HG03520 (cell line): ENCODE results near the gene SLC40A1.
A peak's percentile ranks its signal among the peaks of the same experiment; 100 is the strongest.
"Not testable (repeated sequence)": the region's sequence is repeated elsewhere in the genome, so short reads cannot be mapped to it uniquely, and the experiment has no call there.

Experiments used
- ATAC-seq: cut with Tn5 transposase; IDR thresholded peaks from one replicate; pipeline ENCODE4 v1.9.1; 2021; ENCODE audit warnings: mild to moderate bottlenecking, moderate library complexity; ENCODE audit not compliant: unreplicated experiment

Gene SLC40A1

GRCh38 chr2:189601652-189602051 lies 21.1 kb upstream of the SLC40A1 start:
- ATAC-seq = not testable (repeated sequence)

- ATAC-seq = no peak
Observed at GRCh38 chr2:189601043-189601442, 20.5 kb upstream of the SLC40A1 start.

GRCh38 chr2:189599245-189599644 lies 18.7 kb upstream of the SLC40A1 start:
- ATAC-seq = no peak

- no peak for ATAC-seq
Observed at GRCh38 chr2:189595417-189595816, 14.8 kb upstream of the SLC40A1 start.

GRCh38 chr2:189594305-189594704 lies 13.7 kb upstream of the SLC40A1 start:
- no peak for ATAC-seq

- no peak for ATAC-seq
Observed at GRCh38 chr2:189593115-189593514, 12.5 kb upstream of the SLC40A1 start.

- no peak for ATAC-seq
Observed at GRCh38 chr2:189592353-189592984, 11.9 kb upstream of the SLC40A1 start.

GRCh38 chr2:189587780-189588179 lies 7.2 kb upstream of the SLC40A1 start:
- ATAC-seq = no peak

- no peak for ATAC-seq
Observed at GRCh38 chr2:189585226-189585756, 4.7 kb upstream of the SLC40A1 start.

- no peak for ATAC-seq
Observed at GRCh38 chr2:189584686-189585085, 4.1 kb upstream of the SLC40A1 start.

- ATAC-seq = no peak
Observed at GRCh38 chr2:189583227-189584198, 2.9 kb upstream of the SLC40A1 start.

GRCh38 chr2:189582809-189583192 lies 2.2 kb upstream of the SLC40A1 start:
- no peak for ATAC-seq

- no peak for ATAC-seq
Observed at GRCh38 chr2:189582140-189582808, 1.7 kb upstream of the SLC40A1 start.

- ATAC-seq = no peak
Observed at GRCh38 chr2:189581354-189582139, 961 bp upstream of the SLC40A1 start.

- ATAC-seq = peak; percentile 28
Observed at GRCh38 chr2:189580241-189580651, 340 bp downstream of the SLC40A1 start.

GRCh38 chr2:189579585-189580186 lies 900 bp downstream of the SLC40A1 start:
- ATAC-seq = no peak

- no peak for ATAC-seq
Observed at GRCh38 chr2:189578272-189578950, 2.2 kb downstream of the SLC40A1 start.

- no peak for ATAC-seq
Observed at GRCh38 chr2:189577121-189577520, 3.5 kb downstream of the SLC40A1 start.

GRCh38 chr2:189576396-189576795 lies 4.2 kb downstream of the SLC40A1 start:
- ATAC-seq = no peak
